DMS114 treated with DMSO at 0.1 percent for 48 hours (cell line): ENCODE data around the gene RLBP1.
A peak's percentile ranks its signal among the peaks of the same experiment; 100 is the strongest.

Experiments used
- DNase-seq: peaks from one replicate; lab custom pipeline; 2025; ENCODE audit not compliant: unreplicated experiment; lab: John Stamatoyannopoulos, UW

RLBP1 gene

GRCh38 chr15:89178307-89178977 lies 42.9 kb downstream of the RLBP1 start:
- no peak for DNase-seq

GRCh38 chr15:89177633-89178306 lies 43.6 kb downstream of the RLBP1 start:
- peak; percentile 43 for DNase-seq

GRCh38 chr15:89177116-89177515 lies 44.3 kb downstream of the RLBP1 start:
- DNase-seq: no peak

- DNase-seq: no peak
These were observed 45.7 kb downstream of the RLBP1 start for GRCh38 chr15:89175617-89176191.

- DNase-seq: no peak
These were observed 46.9 kb downstream of the RLBP1 start for GRCh38 chr15:89174476-89174875.

GRCh38 chr15:89172921-89173320 lies 48.5 kb downstream of the RLBP1 start:
- no peak for DNase-seq

- peak; percentile 41 for DNase-seq
These were observed 50.0 kb downstream of the RLBP1 start for GRCh38 chr15:89171136-89172072.

GRCh38 chr15:89170364-89170763 lies 51.0 kb downstream of the RLBP1 start:
- DNase-seq: no peak

GRCh38 chr15:89168316-89168833 lies 53.0 kb downstream of the RLBP1 start:
- DNase-seq: no peak

- DNase-seq: no peak
These were observed 53.9 kb downstream of the RLBP1 start for GRCh38 chr15:89167267-89168176.

- no peak for DNase-seq
These were observed 55.7 kb downstream of the RLBP1 start for GRCh38 chr15:89165677-89166076.

GRCh38 chr15:89164712-89165211 lies 56.6 kb downstream of the RLBP1 start:
- DNase-seq: no peak

- DNase-seq: no peak
These were observed 57.9 kb downstream of the RLBP1 start for GRCh38 chr15:89163271-89164055.

GRCh38 chr15:89161666-89162065 lies 59.7 kb downstream of the RLBP1 start:
- DNase-seq: no peak
